GM12865 (cell line): ENCODE results near the gene ADAMTSL1.

ENCODE experiments used
- DNase-seq: peaks from one replicate; pipeline ENCODE4 v3.0.0; 2010; ENCODE audit warnings: low read depth
- H3K4me3 ChIP-seq: 2 replicates; pipeline ENCODE4 v1.5.1; 2011; ENCODE audit warnings: mild to moderate bottlenecking, low read depth, low read length, control low read depth
- TF ChIP-seq, protein P1 (sequence below): IDR thresholded peaks from 2 replicates; pipeline ENCODE4 v1.5.1; 2011; ENCODE audit warnings: low read length, control low read depth, low read depth, inconsistent platforms; ENCODE audit not compliant: insufficient read depth; ENCODE audit errors: missing control alignments

Gene ADAMTSL1

DNA sequence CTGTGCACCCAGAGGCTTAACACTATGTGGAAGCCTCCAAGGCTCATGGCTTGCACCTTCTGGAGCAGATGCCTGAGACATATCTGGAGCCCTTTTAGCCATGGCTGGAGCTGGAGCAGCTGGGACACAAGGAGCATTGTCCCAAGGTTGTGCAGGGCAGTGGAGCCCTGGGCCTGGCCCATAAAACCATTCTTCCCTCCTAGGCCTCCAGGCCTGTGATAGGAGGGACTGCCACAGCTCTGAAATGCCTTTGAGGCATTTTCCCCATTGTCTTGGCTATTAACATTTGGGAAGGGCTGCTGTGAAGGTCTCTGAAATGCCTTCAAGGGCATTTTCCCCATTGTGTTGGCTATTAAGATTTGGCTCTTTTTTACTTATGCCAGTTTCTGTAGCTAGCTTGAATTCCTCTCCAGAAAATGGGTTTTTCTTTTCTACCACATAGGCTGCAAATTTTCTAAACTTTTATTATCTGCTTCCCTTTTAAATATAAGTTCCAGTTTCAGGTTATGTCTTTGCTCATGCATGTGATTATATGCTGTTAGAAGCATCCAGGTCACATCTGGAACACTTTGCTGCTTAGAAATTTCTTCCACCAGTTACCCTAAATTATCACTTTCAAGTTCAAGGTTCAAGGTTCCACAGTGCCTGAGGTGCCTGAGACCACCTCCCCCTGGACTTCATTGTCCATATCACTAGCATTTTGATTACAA lies 221.2 kb downstream of the ADAMTSL1 start:
- TF ChIP-seq, protein P1, sequence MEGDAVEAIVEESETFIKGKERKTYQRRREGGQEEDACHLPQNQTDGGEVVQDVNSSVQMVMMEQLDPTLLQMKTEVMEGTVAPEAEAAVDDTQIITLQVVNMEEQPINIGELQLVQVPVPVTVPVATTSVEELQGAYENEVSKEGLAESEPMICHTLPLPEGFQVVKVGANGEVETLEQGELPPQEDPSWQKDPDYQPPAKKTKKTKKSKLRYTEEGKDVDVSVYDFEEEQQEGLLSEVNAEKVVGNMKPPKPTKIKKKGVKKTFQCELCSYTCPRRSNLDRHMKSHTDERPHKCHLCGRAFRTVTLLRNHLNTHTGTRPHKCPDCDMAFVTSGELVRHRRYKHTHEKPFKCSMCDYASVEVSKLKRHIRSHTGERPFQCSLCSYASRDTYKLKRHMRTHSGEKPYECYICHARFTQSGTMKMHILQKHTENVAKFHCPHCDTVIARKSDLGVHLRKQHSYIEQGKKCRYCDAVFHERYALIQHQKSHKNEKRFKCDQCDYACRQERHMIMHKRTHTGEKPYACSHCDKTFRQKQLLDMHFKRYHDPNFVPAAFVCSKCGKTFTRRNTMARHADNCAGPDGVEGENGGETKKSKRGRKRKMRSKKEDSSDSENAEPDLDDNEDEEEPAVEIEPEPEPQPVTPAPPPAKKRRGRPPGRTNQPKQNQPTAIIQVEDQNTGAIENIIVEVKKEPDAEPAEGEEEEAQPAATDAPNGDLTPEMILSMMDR, result no peak
- DNase-seq, result no peak
- no peak overlapping the region for H3K4me3 ChIP-seq

DNA sequence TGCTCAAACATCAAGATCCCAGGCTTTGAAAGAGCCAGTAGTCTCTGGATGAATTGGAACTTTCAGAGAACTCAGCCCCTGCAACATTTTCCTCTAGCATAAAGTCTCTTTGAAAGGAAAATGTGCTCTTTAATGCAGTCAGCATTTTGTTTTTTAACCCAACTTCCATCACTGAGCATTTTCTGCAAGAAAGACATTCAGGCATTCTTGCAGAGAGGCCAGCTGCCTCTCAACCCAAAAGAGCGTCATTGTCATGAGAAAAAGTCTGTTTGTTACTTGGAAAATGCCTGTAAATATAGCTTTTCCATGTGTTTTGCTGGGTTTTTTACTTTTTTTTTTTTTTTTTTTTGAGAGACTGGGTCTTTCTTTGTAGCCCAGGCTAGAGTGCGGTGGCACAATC lies 225.0 kb downstream of the ADAMTSL1 start:
- no peak overlapping the region for H3K4me3 ChIP-seq
- TF ChIP-seq, protein P1, result no peak
- DNase-seq, result no peak

DNA sequence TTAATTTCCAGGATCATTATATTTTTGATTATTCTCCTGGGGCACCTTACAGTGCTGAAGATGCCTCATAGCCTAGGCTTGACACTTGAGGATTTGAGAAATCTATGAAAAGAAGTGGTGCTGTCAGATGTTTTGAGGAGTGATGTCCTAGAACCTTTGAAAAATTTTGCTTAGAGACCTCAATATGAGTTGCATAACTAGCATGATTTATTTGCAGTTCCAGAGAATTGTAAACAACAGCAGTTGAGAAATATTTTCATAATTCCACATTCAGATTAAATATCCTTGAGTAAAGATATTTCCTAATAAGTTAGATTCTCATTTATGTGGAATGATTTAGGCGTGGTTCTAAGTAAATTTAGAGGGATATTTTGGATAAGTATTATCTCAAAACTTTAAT lies 225.8 kb downstream of the ADAMTSL1 start:
- no peak for DNase-seq
- H3K4me3 ChIP-seq, result no peak overlapping the region
- TF ChIP-seq, protein P1, result no peak

DNA sequence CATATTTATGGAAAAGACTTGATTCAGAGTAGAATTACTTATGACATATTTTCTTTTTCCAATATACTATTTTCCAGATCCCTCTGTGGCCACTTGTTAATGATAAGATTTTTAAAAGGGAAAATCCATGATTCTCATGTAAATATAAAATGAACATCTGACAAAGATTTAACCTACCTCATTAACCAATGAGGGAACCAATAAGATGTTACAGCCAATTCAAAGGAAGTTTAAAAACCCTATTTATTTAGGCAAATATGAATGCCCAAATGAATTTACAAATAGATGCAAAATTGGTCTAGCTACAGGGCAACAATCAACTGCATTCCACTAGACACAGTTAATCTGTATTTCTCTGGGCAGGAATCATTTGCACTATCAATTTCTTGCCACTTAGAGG lies 226.8 kb downstream of the ADAMTSL1 start:
- DNase-seq, result no peak
- TF ChIP-seq, protein P1, result no peak

DNA sequence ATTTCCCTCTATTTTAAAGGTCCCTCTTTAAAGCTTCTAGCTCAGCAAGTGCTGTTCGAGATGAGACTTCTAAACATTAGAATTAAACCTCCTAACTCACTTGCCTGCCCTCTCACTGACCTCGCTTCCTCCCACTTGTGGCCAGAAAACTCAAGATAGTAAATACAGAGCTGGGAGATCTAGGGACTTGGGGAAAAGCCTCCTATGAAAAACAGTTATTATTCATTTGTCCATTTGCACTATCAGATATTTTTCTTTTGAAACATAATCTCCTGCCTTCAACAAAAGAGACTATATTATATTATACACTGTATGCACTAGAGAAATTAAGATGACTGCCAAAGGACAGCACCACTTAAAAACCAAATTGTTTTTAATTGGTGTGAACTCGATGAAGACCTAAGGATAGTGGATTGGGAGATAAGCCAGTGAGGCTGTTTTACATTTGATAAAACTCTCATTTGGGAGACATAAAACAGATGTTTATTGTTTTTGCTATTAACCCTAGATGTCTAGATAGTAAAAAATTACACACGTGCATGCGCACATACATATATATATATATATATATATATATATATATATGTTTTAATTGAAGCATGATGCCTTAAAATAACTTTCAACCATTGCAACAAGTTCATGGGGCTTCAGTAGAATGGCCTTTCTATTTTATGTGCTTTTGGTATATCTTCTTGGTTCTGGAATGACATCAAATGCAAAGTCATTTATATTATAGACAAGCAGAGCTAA lies 229.4 kb downstream of the ADAMTSL1 start:
- TF ChIP-seq, protein P1, result no peak

More for the DNA sequence above, 226.8 kb downstream of the ADAMTSL1 start:
- no peak overlapping the region for H3K4me3 ChIP-seq

DNA sequence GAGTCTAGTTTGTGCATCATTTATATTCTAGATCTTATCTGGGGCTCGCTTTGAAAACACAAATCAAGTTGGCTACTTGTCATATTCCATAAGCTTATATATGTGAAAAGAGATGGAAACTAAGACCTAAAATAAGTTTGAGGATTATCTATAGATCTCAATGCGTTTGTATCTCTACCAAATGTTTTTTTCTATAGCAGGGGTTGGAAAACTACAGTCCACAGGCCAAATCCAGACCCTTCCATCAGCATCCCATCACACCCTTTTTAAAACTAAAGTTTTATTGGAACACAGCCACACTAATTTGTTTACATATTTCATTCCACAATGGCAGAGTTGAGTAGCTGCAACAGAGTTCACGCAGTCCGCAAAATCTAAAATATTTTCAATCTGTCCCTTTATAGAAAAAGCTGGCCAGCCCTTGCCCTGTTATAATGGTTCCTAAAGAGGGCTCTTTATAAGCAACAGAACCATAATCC lies 230.0 kb downstream of the ADAMTSL1 start:
- TF ChIP-seq, protein P1, result no peak

More for the DNA sequence above, 229.4 kb downstream of the ADAMTSL1 start:
- no peak for DNase-seq
- no peak overlapping the region for H3K4me3 ChIP-seq

More for the DNA sequence above, 230.0 kb downstream of the ADAMTSL1 start:
- DNase-seq, result no peak
- no peak overlapping the region for H3K4me3 ChIP-seq
